SK-N-MC (cell line): Measurements from ENCODE around the gene BEND6.

Experiments
- EZH2 ChIP-seq: fragments of 200-600 bp; sonication (generic); IDR thresholded peaks from one replicate; pipeline ENCODE4 v1.6.1; 2017; ENCODE audit warnings: antibody characterized with exemption
- FOXP2 ChIP-seq: optimal IDR thresholded peaks from 2 replicates; pipeline ENCODE3; 2011; ENCODE audit warnings: mild to moderate bottlenecking, moderate library complexity; ENCODE audit not compliant: insufficient read depth; ENCODE audit errors: extremely low read length, control extremely low read depth
- POLR2AphosphoS5 ChIP-seq: IDR thresholded peaks from 2 replicates; pipeline ENCODE4 v1.6.1; 2012; ENCODE audit warnings: mild to moderate bottlenecking, low read depth, low read length, borderline replicate concordance

DNA sequence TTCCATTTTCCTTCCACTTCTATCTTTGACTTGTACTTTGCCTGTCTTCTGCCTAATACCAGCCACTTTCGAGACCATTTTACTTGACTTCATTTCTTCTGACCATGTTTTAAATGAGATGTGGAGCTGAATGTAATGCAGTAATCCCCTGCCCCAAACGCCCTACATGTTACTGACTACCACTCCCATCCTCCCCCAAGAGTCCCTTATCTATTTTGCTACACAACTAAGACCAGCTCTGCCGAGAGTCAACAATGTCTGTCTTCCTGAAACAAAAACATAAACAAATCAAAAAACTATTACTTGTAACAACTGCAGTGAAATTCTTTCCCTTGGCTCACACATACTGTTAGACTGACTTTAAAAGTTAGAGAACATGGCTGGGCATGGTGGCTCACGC lies 64.5 kb downstream of the BEND6 start:
- no peak for TF ChIP-seq EZH2
- TF ChIP-seq POLR2AphosphoS5 = no peak
- TF ChIP-seq FOXP2 = no peak
